PFSK-1 (cell line): Measurements from ENCODE around the gene TBC1D8B.

Source experiments
- FOXP2 ChIP-seq: optimal IDR thresholded peaks from 2 replicates; pipeline ENCODE3; 2011; ENCODE audit warnings: borderline replicate concordance, control low read depth, inconsistent platforms; ENCODE audit not compliant: insufficient read depth; ENCODE audit errors: extremely low read length, extremely low read depth
- POLR2AphosphoS5 ChIP-seq: IDR thresholded peaks from 2 replicates; pipeline ENCODE4 v1.6.1; 2012; ENCODE audit warnings: low read depth, mild to moderate bottlenecking, control low read depth, low read length, moderate library complexity
- SIN3A ChIP-seq: IDR thresholded peaks from 2 replicates; pipeline ENCODE4 v1.6.1; 2012; ENCODE audit warnings: mild to moderate bottlenecking, low read length, moderate library complexity, borderline replicate concordance; ENCODE audit not compliant: insufficient read depth
- TAF1 ChIP-seq: IDR thresholded peaks from 2 replicates; pipeline ENCODE4 v1.6.1; 2012; ENCODE audit warnings: low read length, control low read depth, borderline replicate concordance; ENCODE audit not compliant: insufficient read depth
- TF ChIP-seq, protein P1 (sequence below), 2 experiments: IDR thresholded peaks; 2 replicates each; pipeline versions ENCODE4 v1.6.1 to v1.8.0; 2011 to 2012; ENCODE audit warnings: low read depth in 2 of 2, low read length in 2 of 2, control low read depth in 1 of 2, inconsistent platforms in 1 of 2, mild to moderate bottlenecking in 1 of 2, moderate library complexity in 1 of 2; ENCODE audit not compliant: insufficient read depth in 1 of 2

TBC1D8B gene

GRCh38 chrX:106791495-106791894 lies 11.0 kb upstream of the TBC1D8B start:
- TF ChIP-seq FOXP2, result no peak
- TF ChIP-seq POLR2AphosphoS5, result no peak
- no peak for TF ChIP-seq TAF1
- TF ChIP-seq, protein P1, sequence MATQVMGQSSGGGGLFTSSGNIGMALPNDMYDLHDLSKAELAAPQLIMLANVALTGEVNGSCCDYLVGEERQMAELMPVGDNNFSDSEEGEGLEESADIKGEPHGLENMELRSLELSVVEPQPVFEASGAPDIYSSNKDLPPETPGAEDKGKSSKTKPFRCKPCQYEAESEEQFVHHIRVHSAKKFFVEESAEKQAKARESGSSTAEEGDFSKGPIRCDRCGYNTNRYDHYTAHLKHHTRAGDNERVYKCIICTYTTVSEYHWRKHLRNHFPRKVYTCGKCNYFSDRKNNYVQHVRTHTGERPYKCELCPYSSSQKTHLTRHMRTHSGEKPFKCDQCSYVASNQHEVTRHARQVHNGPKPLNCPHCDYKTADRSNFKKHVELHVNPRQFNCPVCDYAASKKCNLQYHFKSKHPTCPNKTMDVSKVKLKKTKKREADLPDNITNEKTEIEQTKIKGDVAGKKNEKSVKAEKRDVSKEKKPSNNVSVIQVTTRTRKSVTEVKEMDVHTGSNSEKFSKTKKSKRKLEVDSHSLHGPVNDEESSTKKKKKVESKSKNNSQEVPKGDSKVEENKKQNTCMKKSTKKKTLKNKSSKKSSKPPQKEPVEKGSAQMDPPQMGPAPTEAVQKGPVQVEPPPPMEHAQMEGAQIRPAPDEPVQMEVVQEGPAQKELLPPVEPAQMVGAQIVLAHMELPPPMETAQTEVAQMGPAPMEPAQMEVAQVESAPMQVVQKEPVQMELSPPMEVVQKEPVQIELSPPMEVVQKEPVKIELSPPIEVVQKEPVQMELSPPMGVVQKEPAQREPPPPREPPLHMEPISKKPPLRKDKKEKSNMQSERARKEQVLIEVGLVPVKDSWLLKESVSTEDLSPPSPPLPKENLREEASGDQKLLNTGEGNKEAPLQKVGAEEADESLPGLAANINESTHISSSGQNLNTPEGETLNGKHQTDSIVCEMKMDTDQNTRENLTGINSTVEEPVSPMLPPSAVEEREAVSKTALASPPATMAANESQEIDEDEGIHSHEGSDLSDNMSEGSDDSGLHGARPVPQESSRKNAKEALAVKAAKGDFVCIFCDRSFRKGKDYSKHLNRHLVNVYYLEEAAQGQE (IDR thresholded peaks at IDR 0.05; ENCODE audit: insufficient read depth in 1 of 2, low read depth in 2 of 2, low read length in 2 of 2), result no peak
- no peak for TF ChIP-seq SIN3A

GRCh38 chrX:106802063-106802387 lies 448 bp upstream of the TBC1D8B start:
- TF ChIP-seq TAF1 (no peak), FOXP2 (no peak), SIN3A (no peak), POLR2AphosphoS5 (no peak)
- TF ChIP-seq, protein P1 (IDR thresholded peaks at IDR 0.05; ENCODE audit: insufficient read depth in 1 of 2, low read depth in 2 of 2, low read length in 2 of 2), result no peak

DNA sequence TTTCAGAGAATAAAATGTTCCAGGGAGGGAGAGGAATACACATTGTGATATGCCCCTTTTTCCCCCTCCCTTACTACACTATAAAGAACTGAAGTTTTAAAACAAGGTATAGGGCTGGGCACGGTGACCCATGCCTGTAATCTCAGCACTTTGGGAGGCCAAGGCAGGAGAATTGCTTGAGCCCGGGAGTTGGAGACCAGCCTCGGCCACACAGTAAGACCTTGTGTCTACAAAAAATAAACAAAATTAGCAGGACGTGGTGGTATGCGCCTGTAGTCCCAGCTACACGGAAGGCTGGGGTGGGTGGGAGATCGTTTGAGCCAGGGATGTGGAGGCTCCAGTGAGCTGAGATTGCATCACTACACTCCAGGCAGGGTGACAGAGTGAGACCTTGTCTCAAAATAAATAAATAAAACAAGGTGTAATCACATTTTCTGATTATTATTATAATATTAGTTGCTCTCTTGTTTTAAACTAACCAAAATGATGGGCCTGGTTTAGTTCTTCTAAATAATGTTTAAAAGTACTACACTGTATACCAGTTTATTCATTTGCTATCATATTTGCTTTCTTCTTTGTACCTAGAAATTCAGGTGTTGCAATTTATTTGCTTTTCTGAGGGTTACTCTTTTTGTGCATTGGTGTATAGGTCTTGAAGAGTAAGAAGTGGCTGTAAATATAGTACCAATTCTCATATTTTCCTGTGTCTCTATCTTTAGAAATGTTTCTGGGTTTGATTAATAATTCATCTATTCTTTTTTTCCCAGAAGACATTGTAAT lies 8.8 kb downstream of the TBC1D8B start:
- TF ChIP-seq TAF1 (no peak), POLR2AphosphoS5 (no peak), FOXP2 (no peak), SIN3A (no peak)
- TF ChIP-seq, protein P1 (IDR thresholded peaks at IDR 0.05; ENCODE audit: insufficient read depth in 1 of 2, low read depth in 2 of 2, low read length in 2 of 2), result no peak

DNA sequence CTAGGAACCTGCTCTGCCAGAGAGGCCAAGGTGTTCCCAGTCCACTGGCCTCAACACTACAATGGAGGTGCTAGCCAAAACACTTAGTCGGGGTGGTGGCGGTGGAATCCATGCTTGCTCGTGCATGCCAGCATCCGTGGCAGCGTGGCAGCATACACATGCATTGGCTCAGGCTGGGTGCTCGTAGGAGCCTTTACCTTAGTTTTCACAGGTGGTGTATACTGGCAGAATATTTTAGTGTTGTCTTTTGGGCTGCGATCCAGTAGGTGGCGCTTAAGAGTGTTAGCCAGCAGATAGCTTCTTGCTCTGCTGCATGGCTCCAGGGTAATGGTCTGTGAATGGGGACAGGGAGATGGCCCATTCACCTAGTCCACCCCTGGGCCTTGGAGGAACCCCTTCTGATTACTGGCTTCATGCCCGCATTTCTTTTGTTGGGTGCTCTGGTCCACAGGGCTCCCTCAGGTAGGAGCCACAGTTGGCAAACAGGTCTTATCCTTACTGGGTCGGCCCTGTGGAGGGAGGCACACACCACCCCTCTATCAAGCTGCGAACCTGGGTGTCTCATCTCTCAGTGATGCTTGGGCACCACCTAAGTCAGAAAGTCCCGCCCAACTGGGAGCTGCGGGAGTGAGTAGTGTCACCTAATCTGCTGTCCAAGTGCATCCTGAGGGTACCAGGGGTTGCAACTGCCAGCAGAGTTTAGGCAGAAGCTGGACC lies 60.7 kb downstream of the TBC1D8B start:
- TF ChIP-seq TAF1 (no peak), SIN3A (no peak), FOXP2 (no peak), POLR2AphosphoS5 (no peak)
- TF ChIP-seq, protein P1 (IDR thresholded peaks at IDR 0.05; ENCODE audit: insufficient read depth in 1 of 2, low read depth in 2 of 2, low read length in 2 of 2), result no peak

DNA sequence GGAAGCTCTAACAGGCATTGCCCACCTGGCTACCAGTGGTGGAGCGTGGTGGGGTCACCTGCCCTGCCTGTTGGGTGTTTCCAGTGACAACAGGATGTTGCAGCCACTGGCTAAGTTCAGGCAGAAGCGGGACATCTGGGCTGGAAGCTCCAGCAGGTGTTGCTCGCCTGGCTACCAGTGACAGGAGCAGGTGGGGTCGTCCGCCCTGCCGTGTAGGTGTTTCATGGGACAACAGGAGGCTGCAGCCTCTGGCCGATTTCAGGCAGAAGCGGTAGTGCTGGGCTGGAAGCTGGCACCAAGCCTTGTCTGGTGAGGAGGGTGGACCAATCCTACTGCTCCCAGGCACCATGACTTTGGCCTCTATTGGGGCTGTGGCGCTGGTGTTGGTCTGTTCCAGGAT lies 61.2 kb downstream of the TBC1D8B start:
- TF ChIP-seq, protein P1 (IDR thresholded peaks at IDR 0.05; ENCODE audit: insufficient read depth in 1 of 2, low read depth in 2 of 2, low read length in 2 of 2), result no peak
- TF ChIP-seq POLR2AphosphoS5 (no peak), SIN3A (no peak), FOXP2 (no peak), TAF1 (no peak)
